Measurements from ENCODE around the gene ANGEL2.

- TF ChIP-seq CTCF (IDR thresholded peaks at IDR 0.05) (no peak), POLR2A (IDR thresholded peaks at IDR 0.05) (no peak)
Measured at GRCh38 chr1:212952641-212952976, 63.1 kb downstream of the ANGEL2 start.
